Right lobe of liver (tissue), 6 donors: Measurements from ENCODE around the gene SUPT4H1. TPM values are rescaled to one million over a fixed set of nuclear protein-coding genes. Genes with fewer than 3 reads are reported as not detected.

Experiments used
- ATAC-seq, 4 donors: fragments of 200-7000 bp; cut with Tn5 transposase; one replicate each; pipeline ENCODE4 v1.9.1; 2020; ENCODE audit warnings: mild to moderate bottlenecking in 4 of 4, moderate library complexity in 4 of 4
- DNase-seq, 3 donors: peaks; one replicate each; pipeline ENCODE4 v3.0.0-alpha.2; 2020
- H3K27ac ChIP-seq, 3 donors: fragments of 200-600 bp; one replicate each; pipeline ENCODE4 v1.8.0; 2022
- H3K27me3 ChIP-seq, 2 donors: fragments of 200-600 bp; one replicate each; pipeline ENCODE4 v1.8.0; 2022
- H3K36me3 ChIP-seq, 4 donors: fragments of 200-600 bp; sonication (generic) in 1 of 4; one replicate each; pipeline versions ENCODE4 v1.5.1 to v1.8.0; 2017 to 2022; ENCODE audit warnings: control low read depth in 1 of 4
- H3K4me1 ChIP-seq, 4 donors: fragments of 200-600 bp; sonication (generic) in 1 of 4; one replicate each; pipeline versions ENCODE4 v1.5.1 to v1.8.0; 2017 to 2022; ENCODE audit warnings: control low read depth in 1 of 4
- H3K4me3 ChIP-seq, 3 donors: fragments of 200-600 bp; one replicate each; pipeline ENCODE4 v1.8.0; 2022
- H3K9me3 ChIP-seq, 4 donors: fragments of 200-600 bp; sonication (generic) in 1 of 4; one replicate each; pipeline versions ENCODE4 v1.5.1 to v1.8.0; 2017 to 2022; ENCODE audit warnings: control low read depth in 1 of 4
- CTCF ChIP-seq, 4 donors: fragments of 200-600 bp in 3 of 4; fragments of 450-650 bp in 1 of 4; IDR thresholded peaks; one replicate each; pipeline versions ENCODE4 v1.5.1 to v1.8.0; 2016 to 2022; ENCODE audit warnings: antibody characterized with exemption in 4 of 4, mild to moderate bottlenecking in 2 of 4
- POLR2A ChIP-seq: fragments of 450-650 bp; IDR thresholded peaks from one replicate; pipeline ENCODE4 v1.6.1; 2017; ENCODE audit warnings: antibody characterized with exemption, mild to moderate bottlenecking
- WGBS: methylation state at CpG from one replicate; pipeline ENCODE4 v1.1.6; 2018; ENCODE audit warnings: low coverage, low lambda C conversion rate; ENCODE audit not compliant: insufficient coverage; ENCODE audit errors: missing lambda C conversion rate; 5-methylcytosine and 5-hydroxymethylcytosine counted together
- intact Hi-C, 2 donors: fragments of 100-400 bp; cut with DNase I; formaldehyde crosslinking; loops; one replicate each; pipeline versions ENCODE4 v1.11.2 to v1.14.1; 2022
- total RNA-seq, 6 experiments: library from RNA; depleted of rRNA in 2 of 6; stranded (reverse); fragments of >200 nt in 2 of 6; fragmentation: NEBNext Ultra II Directional in 3 of 6; extraction: Animal tissue kit (Norgen Biotek cat#: 25700) in 3 of 6; gene quantifications; one replicate each; pipeline versions ENCODE4 v1.1.0 to v1.2.4, GENCODE V29; 2016 to 2023
- donor health status: DM: no; HTN: yes; CAD: no.
- donor health status: DM: no; HTN: no; CAD: no.
- donor health status: DM: no; HTN: no; CAD: no.
- donor health status: DM: no; HTN: yes; CAD: no.
- donor health status: DM: no; HTN: yes; CAD: no.

Gene SUPT4H1
- total RNA-seq, 6 experiments from 2014 or later, result 24.8 to 50.9 (median 37.0) TPM

DNA sequence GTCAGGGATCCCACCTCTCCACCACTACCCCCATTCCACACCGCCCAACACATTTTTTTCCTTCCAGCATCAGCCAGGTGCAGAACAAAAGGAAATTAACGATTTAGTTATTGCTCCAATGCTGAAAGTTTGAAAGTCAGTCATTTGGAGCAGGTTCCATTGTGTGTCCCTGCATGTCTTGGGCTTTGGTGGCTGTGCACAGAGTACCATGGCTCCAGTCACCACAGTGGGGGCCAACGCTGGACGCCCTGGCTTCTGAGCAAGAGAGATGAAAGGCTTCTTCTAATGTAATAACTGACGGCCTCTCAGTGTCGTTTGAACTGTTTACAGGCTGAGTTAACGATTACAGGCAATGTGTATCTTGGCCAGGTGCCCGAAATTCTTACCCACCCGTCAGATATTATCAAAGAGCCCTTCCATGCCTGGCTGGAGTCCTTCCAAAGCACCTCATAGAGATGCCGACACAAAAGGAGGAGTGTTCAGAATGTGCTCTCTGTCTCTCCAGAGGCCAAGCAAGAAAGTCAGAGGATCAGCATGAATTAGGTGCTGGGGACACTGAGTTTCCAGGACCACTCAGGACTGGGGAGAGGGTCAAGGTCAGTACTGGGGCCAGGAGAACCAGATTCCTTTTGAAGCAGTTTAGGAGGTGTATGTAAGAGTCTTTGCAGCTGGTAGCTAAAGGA is 39.4 kb upstream of the SUPT4H1 start:
- H3K4me3 ChIP-seq, result no peak overlapping the region
- peak overlapping the region in 2 of 3 donors; percentile 38 to 59 for H3K27ac ChIP-seq
- WGBS, result 26% methylated on average over 8 of the region's 10 CpGs
- H3K4me1 ChIP-seq, result peaks cover 0 to 40% (median 10%) of the 10 kb centered on the region in 4 donors
- H3K36me3 ChIP-seq, result no peaks in the 10 kb centered on the region
- no peaks in the 10 kb centered on the region for H3K27me3 ChIP-seq
- peak; percentile 91 to 99 (median 94) for ATAC-seq
- TF ChIP-seq CTCF (IDR thresholded peaks at IDR 0.05), result no peak
- TF ChIP-seq POLR2A, result no peak
- intact Hi-C loops, result no loop called here
- peak; percentile 82 to 97 (median 84) for DNase-seq
- H3K9me3 ChIP-seq, result no peaks in the 10 kb centered on the region

GRCh38 chr17:58390884-58391283 is 38.9 kb upstream of the SUPT4H1 start:
- Histone ChIP-seq H3K27ac (peak overlapping the region in 2 of 3 donors; percentile 38 to 59), H3K4me3 (no peak overlapping the region), H3K9me3 (no peaks in the 10 kb centered on the region), H3K4me1 (peaks cover 0 to 46% (median 10%) of the 10 kb centered on the region in 4 donors), H3K27me3 (no peaks in the 10 kb centered on the region), H3K36me3 (no peaks in the 10 kb centered on the region)
- WGBS, result 53% methylated on average over 2 of the region's 2 CpGs
- peak in 2 of 4 donors; percentile 1 to 15 for ATAC-seq
- TF ChIP-seq CTCF (IDR thresholded peaks at IDR 0.05) (no peak), POLR2A (no peak)
- intact Hi-C loops, result no loop called here
- DNase-seq, result no peak

DNA sequence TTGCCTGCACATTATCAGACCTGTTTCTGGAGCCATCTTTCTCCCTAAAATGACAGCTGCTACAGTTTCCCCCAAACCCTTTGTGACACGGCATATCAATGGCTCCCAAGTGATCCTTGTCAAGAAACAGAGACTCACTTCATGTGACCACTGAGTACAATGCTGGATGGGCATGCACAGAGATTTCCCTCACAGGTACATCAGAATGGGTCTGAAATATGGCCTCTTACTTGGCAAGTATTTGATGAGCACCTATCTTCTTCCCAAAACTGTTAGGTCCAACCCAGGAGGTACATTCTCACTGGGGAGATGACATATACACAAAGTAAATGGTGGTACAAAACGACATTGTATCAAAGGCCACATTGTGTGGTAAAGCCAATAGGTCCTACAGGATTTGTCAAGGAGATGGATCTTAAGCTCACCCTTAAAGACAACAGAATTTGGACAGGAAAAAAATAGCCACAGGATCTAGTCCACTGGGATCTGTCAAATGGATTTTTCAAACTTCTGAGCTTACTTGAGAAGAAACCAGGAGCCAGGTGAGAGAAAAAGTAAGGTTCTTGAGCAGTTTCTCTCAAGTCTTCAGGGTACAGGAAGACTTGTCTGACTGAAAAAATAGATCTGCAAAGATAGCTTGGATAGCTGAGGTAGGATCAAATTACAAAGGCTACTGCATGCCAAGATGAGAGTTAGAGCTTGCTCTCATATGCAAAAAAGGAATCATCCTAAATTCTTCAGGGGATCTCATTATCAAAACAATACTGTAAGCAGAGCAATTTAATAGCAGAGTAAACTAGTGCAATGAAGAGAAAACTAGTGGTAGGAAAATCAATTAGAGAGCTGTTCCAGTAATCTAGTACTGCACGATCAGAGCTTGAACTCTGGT is 36.5 kb upstream of the SUPT4H1 start:
- WGBS, result 36% methylated on average over 2 of the region's 3 CpGs
- Histone ChIP-seq H3K36me3 (no peaks in the 10 kb centered on the region), H3K9me3 (no peaks in the 10 kb centered on the region), H3K4me3 (no peak overlapping the region), H3K27ac (no peak overlapping the region), H3K4me1 (peaks cover 0 to 69% (median 20%) of the 10 kb centered on the region in 4 donors), H3K27me3 (no peaks in the 10 kb centered on the region)
- TF ChIP-seq CTCF (IDR thresholded peaks at IDR 0.05), result no peak
- no peak for TF ChIP-seq POLR2A
- intact Hi-C loops, result no loop called here
- no peak for DNase-seq
- ATAC-seq, result no peak

- H3K27ac ChIP-seq, result no peak overlapping the region
- 100% methylated on average over 1 of the region's 1 CpG for WGBS
- intact Hi-C loops, result no loop called here
These were observed 35.8 kb upstream of the SUPT4H1 start for GRCh38 chr17:58387834-58388233.

More at GRCh38 chr17:58387834-58388233, 35.8 kb upstream of the SUPT4H1 start:
- Histone ChIP-seq H3K4me1 (peaks cover 0 to 77% (median 23%) of the 10 kb centered on the region in 4 donors), H3K36me3 (no peaks in the 10 kb centered on the region), H3K9me3 (no peaks in the 10 kb centered on the region), H3K4me3 (no peak overlapping the region), H3K27me3 (no peaks in the 10 kb centered on the region)
- TF ChIP-seq POLR2A (no peak), CTCF (IDR thresholded peaks at IDR 0.05) (no peak)
- DNase-seq, result no peak
- no peak for ATAC-seq
